GM23338 (cell line): ENCODE data around the gene TCERG1L.

ENCODE experiments used
- CREB1 ChIP-seq: fragments of 250-450 bp; sonication (Bioruptor Pico); IDR thresholded peaks from 2 replicates; pipeline ENCODE4 v1.5.0; 2020; ENCODE audit warnings: low read depth, mild to moderate bottlenecking, moderate library complexity
- CTCF ChIP-seq, 2 experiments: fragments of 200-600 bp in 1 of 2; sonication (generic) in 1 of 2; conservative IDR thresholded peaks; 2 replicates each; pipeline versions ENCODE4 v1.5.1 to v1.6.1; 2016 to 2017; ENCODE audit warnings: antibody characterized with exemption in 2 of 2, low read depth in 2 of 2, mild to moderate bottlenecking in 2 of 2, moderate library complexity in 1 of 2
- ETS1 ChIP-seq: IDR thresholded peaks from 2 replicates; pipeline ENCODE4 v1.6.1; 2016; ENCODE audit warnings: antibody characterized with exemption
- EZH2 ChIP-seq: fragments of 200-600 bp; sonication (generic); IDR thresholded peaks from one replicate; pipeline ENCODE4 v1.8.0; 2017; ENCODE audit warnings: antibody characterized with exemption, mild to moderate bottlenecking, low read depth; ENCODE audit not compliant: unreplicated experiment
- EZH2phosphoT487 ChIP-seq: fragments of 200-600 bp; sonication (generic); IDR thresholded peaks from one replicate; pipeline ENCODE4 v1.8.1; 2018; ENCODE audit warnings: antibody characterized with exemption; ENCODE audit not compliant: unreplicated experiment
- POLR2AphosphoS5 ChIP-seq: IDR thresholded peaks from 2 replicates; pipeline ENCODE4 v1.6.1; 2016; ENCODE audit warnings: antibody characterized with exemption, low read depth
- REST ChIP-seq: IDR thresholded peaks from one replicate; pipeline ENCODE4 v1.6.1; 2018; ENCODE audit warnings: antibody characterized with exemption; ENCODE audit not compliant: unreplicated experiment
- STAT1 ChIP-seq: IDR thresholded peaks from one replicate; pipeline ENCODE4 v1.6.1; 2016; ENCODE audit warnings: antibody characterized with exemption; ENCODE audit not compliant: unreplicated experiment
- ZNF114 ChIP-seq: fragments of 250-450 bp; sonication (Bioruptor Pico); IDR thresholded peaks from 2 replicates; pipeline ENCODE4 v1.5.0; 2020; ENCODE audit warnings: mild to moderate bottlenecking, moderate library complexity

- TF ChIP-seq EZH2 (no peak), CTCF (conservative IDR thresholded peaks at IDR 0.05; ENCODE audit: low read depth in 2 of 2) (peak; percentile 37 to 69), CREB1 (0 out of 2 replicates have a peak, but pooled peaks have one; percentile 16), REST (no peak), POLR2AphosphoS5 (no peak), EZH2phosphoT487 (no peak), STAT1 (no peak), ZNF114 (no peak), ETS1 (no peak)
These were observed 222.9 kb downstream of the TCERG1L start for GRCh38 chr10:131088619-131089018.
